Activated naive CD4-positive, alpha-beta T cell treated with Interleukin-2 at 50 U/mL for 16 hours (primary cell): ENCODE results near the gene CCDC181.

Experiments
- DNase-seq: peaks from one replicate; pipeline ENCODE4 v3.0.0-alpha.2; 2020

Gene CCDC181

DNA sequence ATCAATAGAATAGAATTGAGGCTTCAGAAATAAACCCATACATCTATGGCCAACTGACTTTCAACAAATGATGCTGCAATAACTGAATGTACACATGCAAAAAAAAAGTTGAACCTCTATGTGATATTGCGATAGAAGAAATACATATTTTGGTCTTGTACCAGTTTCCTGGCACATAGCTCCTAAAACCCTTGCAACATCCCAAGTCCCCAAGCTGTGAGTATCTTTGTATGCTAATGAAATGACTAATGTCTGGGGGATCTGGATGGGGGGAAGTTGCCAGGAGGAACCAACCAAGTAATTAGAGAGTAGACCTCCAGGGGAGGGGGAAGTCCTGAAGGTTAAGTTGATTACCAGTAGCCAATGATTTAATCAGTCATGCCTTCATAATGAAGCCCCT is 34.9 kb downstream of the CCDC181 start:
- no peak for DNase-seq

DNA sequence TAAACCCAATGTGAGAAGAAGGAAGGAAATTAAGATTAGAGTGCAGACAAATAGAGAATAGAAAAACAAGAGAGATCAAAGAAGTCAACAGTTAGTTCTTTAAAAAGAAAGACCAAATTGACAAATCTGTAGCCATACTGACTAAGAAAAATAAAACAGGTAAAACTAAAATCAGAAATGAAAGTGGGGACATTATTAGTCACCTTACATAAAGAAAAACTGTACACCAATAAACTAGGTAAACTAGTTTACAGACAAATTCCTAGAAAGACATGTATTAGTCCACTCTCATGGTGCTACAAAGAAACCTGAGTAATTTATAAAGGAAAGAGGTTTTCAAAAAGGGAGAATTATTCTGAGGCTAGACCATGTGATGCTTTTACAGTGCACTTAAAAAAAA is 37.0 kb downstream of the CCDC181 start:
- no peak for DNase-seq

DNA sequence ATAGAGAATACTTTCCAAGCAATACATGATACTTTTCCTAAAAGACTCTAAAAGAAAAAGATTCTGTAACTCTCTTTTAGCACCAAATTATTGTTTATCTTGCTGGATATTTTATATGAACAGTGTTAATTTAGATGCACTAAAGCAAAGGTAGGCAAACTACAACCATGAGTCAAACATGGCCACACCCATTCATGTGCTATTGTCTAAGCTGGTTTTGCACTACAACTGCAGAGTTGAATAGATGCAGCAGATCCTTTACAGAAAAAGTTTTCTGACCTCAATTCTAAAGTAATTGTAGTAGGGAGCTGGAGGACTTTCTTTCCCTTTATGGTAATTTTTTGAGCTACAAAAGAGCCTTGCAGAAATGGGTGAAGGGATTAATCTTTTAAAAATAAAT is 39.9 kb downstream of the CCDC181 start:
- DNase-seq: no peak

DNA sequence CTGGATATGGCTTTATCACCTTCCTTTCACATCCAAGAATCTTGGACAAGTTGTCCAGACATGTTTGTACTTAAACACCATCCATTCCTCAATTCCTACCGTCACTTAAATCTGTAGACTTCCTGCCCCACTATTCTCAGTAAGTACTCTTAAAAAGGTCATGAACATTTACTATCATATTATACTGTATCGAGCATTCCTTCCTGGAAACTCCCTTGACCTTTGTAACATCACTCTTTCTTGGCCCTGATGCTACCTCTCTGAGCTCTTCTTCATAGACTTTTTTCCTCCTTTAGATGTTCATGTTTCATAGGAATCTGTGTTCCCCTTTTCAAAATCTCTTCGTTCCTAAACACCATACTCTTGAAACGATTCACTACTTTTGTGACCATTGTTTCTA is 43.8 kb downstream of the CCDC181 start:
- DNase-seq: no peak

DNA sequence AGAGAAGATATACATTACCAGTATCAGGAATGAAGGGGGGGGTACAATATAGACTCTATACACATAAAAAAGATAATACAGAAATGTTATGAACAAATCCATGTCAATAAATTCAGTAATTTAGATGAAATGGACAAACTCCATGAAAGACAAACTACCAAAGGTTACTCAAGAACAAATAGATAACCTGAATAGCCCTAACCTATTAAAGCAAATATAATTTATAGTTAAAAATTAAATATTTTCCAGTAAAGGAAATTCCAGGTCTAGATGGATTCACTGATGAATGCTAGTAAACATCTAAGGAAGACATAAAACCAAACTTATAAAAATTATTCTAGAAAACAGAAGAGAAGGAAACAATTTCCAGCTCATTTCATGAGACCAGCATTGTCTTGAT is 46.1 kb downstream of the CCDC181 start:
- no peak for DNase-seq

DNA sequence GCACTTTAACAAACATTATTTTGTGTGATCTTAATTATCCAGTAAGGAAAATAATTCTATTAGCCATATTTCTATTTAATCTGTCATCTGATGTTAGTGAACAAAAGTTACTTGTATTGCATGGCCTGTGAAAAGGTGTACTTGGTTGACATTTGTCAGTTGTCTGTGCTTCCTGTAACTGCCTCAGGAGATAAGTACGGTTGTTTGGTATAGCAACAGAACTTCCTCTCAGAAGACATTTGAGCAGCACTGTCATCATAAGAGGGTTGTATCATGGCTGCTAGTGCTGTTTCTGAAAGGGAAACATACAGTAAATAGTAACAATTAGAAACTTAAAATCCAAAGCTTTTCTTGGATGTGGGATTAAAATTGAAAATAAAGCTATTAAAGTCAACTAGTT is 55.9 kb downstream of the CCDC181 start:
- DNase-seq: no peak

DNA sequence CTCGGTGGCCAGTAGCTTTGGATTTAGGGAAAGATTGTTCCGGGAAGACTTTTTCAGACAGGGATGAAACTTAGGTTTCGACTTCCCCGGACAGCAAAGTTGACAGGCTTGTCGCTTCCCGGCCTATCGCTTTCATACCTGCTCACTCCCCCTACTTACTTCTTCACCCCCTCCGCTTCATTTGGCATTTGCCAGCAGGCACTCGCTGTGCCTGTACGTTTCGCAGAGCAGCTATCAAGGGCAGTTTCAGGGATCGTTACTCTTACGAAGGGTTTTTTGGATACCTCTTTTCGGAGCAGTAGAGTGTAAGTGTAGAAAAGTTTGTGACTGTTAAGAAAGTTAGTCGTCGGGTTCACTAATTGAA is 58.9 kb downstream of the CCDC181 start:
- DNase-seq: peak; percentile 30

DNA sequence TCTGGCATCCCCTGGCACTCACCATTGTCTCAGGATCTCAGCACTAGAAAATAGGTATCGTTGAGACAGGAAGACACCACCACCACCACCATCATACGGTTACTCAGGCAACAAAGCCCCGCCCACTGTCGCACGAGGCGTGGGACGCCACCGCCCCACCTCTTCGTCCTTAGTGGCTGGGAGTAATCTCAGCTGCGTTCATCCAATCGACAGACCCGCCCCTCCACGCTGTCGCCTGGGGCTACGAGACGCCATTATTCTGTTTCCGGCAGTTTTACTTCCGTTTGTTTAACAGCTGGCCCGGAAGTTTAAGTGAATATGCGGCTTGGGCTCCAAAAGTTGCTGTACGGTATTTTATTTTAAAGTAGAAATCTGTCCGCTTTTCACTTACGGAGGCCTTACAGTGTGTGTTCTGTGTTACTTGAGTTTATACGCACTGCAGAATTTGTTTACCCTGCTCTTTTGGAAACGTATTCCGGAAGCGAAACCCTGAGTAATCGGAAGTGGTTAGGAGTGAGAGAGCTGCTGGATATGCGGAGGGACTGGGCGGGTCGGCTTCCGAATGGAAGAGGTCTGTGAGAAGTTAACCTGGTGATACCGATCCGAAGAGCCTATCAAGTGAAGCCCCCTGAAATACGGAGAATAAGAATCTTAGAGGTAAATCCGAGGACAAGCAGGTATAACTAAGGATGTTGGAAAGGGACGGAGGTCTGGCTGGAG is 59.4 kb downstream of the CCDC181 start, which contains the start of the genes BLZF1 and NME7:
Gene BLZF1 (plus strand): TSS at position 510 of the 720 bp plus-strand sequence. CDS start 1,328 bp downstream, outside the sequence.
Gene NME7 (minus strand): TSS at position 112 of the 720 bp plus-strand sequence. CDS start 87 bp downstream, at position 25.
- peak; percentile 99 for DNase-seq

DNA sequence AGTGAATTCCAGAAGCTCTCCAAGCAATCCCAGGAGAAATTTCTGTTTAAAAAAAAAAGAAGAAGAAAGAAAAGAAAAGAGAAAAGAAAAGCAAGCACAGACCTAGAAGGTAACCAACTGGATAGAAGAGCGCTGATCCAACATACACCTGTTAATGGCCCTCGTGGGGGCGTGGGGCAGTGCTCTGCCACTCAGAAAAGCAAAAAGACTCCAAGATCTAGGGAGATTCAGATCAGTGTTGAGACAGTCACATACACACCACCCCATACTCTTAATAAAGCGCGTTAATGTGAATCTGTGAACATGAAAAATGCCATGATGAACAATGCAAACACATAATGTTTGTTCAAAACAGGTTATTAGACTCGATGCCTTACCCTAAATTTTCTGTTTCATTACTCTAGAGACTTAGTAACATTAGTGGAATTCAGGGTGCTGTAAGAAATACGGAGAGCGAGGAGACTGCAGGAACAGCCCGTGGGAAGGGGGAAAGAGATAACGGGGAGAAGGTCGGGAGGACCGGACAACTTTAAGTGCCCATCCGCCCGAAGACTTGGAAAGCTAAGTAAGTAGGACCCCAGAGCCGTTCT is 60.1 kb downstream of the CCDC181 start:
- DNase-seq: no peak

DNA sequence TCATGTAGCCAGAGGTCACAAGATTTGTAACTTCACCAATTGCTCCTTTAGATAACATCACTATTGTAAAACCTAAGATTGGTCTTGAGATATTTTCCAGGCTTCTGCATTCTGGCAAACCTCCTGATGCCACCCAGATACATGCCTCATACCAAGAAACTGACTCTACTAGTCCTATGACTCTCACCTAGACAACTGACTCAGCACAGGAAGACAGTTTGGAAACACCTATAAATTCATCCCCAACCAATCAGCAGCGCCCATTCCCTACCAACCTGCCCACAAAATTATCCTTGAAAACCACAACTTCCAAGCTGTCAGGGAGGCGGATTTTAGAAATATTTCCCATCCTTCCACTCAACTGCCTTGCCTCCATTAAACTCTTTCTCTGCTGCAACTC is 62.3 kb downstream of the CCDC181 start:
- DNase-seq: no peak

DNA sequence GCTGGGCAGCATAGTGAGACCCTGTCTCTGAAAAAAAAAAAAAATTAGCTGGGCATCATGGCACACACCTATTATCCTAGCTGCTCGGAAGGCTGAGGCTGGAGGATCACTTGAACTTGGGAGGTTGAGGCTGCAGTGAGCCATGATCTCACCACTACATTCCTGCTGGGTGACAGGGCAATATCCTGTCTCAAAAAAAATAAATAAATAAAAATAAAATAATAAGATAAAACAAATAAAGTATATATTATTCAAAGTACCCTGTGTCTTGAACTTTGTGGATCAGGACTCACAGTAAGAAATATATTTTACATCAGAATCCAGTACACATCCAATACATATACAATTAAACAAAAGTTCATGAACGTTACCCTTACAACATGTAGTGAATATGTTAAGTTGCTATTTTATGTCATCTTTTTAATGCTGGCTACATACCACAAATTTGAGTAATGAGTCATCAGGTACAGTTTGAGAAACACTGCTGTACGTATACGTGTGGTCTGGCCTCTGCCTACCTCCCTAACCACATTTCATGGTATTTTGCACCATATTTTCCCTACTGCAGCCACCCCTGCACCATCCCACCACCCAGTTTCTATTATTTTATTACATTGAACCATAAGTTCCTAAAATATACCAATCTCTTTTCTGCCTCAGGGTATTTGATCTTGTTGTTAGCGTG is 64.1 kb downstream of the CCDC181 start:
- DNase-seq: peak; percentile 47

DNA sequence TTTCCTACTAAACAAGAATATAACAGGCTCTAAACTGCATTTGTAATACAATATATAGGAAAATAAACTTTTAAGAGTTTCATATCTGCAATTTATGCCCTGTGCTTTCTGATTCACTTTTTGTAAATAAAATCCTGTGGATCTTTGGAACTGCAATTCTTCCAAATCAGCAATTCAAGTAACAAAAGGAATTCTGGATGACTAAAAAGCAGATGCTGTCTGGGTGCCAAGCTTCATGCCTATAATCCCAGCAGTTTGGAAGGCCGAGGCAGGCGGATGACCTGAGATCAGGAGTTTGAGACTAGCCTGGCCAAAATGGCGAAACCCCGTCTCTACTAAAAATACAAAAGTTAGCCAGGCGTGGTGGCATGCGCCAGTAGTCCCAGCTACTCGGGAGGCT is 66.0 kb downstream of the CCDC181 start:
- no peak for DNase-seq

DNA sequence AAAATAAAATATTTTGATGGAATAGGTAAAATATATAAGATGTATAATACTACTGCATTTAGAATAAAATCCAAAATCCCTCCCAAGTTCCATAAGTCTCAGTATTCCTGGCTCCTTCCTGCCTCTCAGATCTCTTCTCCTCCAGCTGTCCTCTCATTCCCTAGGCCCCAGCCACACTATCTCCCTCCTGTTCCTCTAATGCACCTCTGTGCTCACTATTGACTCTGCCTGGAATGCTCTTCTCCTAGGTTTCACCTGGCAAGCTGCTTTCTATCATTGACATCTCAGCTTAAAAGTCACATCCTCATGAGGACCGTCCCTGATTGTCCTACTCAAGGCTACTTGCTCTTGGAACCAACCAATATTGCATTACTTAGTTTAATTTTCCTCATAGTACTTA is 66.9 kb downstream of the CCDC181 start:
- no peak for DNase-seq

DNA sequence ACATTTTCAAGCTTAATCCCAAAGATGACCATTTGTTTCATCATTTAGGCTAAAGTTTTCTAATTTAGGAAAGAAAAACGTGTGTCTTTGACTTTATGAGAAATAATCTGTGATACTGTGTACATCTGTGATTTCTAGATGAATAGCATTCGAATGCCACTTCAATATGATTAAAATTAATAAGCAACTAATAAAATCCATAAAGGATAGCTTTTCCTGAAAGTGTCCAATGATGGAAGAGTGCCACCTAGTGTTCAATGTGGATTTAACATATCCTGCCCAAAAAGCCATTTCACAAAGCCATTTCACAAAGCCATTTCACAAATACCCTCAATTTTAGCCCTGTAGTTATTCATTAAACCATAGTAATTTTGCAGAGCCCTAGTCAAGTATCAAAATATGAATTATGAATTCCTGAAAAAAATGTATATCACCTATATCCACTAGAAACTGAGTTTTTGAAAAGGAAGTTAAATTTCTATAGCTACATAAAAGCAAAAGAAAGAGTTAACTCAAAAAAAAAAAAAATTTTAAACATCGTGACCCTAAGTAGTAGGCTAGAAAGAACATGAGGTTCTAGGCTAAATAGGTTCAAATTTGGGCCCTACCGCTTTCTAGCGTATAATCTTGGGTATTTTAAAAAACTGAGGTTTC is 78.8 kb downstream of the CCDC181 start:
- no peak for DNase-seq

DNA sequence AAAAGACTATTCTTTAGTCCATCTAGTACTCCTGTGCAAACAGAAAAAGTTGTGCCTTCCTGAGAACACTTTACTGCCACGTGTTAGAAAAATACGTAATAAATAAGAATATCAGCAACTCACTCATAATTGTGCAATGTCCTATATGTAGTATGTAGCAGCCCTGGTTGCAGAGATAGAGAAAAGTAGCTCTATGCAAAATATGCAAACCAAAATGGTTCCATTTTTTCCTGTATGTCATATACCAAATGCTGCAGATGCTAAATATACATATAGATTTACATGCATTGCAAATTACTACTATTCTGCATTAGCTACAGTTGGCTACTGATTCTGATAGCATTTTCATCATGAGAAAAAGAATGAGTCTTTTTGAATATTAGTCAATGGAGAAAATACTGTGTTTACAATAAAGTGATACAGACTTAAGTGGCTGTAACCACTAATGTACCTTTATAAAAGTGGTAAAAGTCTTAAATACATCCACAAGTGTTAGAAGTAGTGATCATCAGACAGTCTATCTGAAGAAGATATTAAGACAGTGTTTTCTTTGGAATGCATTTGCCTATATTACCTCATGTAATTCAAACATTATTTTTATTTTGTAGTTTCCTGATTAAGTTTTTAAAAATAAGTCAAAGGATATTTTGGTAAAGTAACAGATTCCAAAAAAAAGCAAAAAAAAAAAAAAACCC is 79.4 kb downstream of the CCDC181 start:
- no peak for DNase-seq

DNA sequence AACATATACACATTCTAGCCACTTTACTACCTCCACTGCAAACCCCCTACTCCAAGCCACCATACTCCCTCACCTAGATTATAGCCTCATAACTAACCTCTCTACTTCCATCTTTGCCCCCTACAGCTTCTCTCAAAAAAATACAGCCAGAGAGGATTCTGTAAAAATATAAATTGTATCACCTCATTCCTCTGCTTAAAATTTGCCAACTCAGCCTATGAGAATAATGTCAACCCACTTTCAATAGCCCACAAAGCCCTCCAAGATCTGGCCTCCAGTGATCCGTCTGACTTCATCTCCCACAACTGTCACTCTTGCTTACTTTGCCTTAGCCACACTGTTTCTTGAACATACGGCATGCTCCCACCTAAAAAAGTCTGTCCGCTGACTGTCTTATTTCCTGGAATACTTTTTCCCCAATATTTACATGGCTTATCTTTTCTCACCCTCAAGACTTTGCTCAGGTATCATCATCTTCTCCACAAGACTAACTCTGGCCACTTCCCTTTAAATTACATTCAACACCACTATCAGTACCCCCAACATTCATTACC is 81.2 kb downstream of the CCDC181 start:
- no peak for DNase-seq

DNA sequence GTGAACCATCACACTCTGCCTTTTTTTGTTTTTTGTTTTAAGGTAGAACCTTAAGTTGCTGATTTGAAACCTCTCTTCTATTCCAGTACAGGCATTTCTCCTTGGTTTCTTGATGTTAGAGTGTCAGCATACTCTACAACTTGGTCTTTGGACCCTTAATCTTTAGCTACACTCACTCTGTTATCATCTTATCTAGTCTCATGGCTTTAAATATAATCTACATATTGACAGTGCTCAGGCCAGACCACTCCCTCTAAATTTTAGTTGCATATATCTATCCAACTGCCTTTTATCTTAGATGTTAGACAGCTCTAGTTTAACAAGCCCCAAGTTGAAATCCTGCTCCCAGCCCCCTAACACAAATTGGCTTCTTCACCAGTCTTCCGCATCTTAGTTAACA is 81.8 kb downstream of the CCDC181 start:
- DNase-seq: no peak
